ENCODE data around the gene CRTC1.
"Not testable (repeated sequence)": the region's sequence is repeated elsewhere in the genome, so short reads cannot be mapped to it uniquely, and the experiment has no call there.

CRTC1 gene

GRCh38 chr19:18809149-18809868 lies 125.8 kb downstream of the CRTC1 start:
- in situ Hi-C loops (cut with MboI; ENCODE audit: low pct_unique_long_range_greater_than_20kb, low sequenced_read_pairs, unreplicated experiment) = no loop called here
- TF ChIP-seq CTCF (IDR thresholded peaks at IDR 0.05; ENCODE audit: extremely low read depth, insufficient read depth, missing control alignments) = no peak
- no peak for DNase-seq (ENCODE audit: low spot score)

- in situ Hi-C loops (cut with MboI; ENCODE audit: low pct_unique_long_range_greater_than_20kb, low sequenced_read_pairs, unreplicated experiment); DNase-seq (ENCODE audit: low spot score): not testable (repeated sequence)
These were observed 128.2 kb downstream of the CRTC1 start for GRCh38 chr19:18811638-18812037.

- in situ Hi-C loops (cut with MboI; ENCODE audit: low pct_unique_long_range_greater_than_20kb, low sequenced_read_pairs, unreplicated experiment) = no loop called here
- no peak for TF ChIP-seq CTCF (IDR thresholded peaks at IDR 0.05; ENCODE audit: extremely low read depth, insufficient read depth, missing control alignments)
These were observed 130.6 kb downstream of the CRTC1 start for GRCh38 chr19:18814063-18814462.

GRCh38 chr19:18815673-18816072 lies 132.2 kb downstream of the CRTC1 start:
- in situ Hi-C loops (cut with MboI; ENCODE audit: low pct_unique_long_range_greater_than_20kb, low sequenced_read_pairs, unreplicated experiment) = no loop called here
- no peak for TF ChIP-seq CTCF (IDR thresholded peaks at IDR 0.05; ENCODE audit: extremely low read depth, insufficient read depth, missing control alignments)
- DNase-seq (ENCODE audit: low spot score) = no peak

More at GRCh38 chr19:18814063-18814462, 130.6 kb downstream of the CRTC1 start:
- no peak for DNase-seq (ENCODE audit: low spot score)

GRCh38 chr19:18816645-18817044 lies 133.2 kb downstream of the CRTC1 start:
- in situ Hi-C loops (cut with MboI; ENCODE audit: low pct_unique_long_range_greater_than_20kb, low sequenced_read_pairs, unreplicated experiment); DNase-seq (ENCODE audit: low spot score): not testable (repeated sequence)

GRCh38 chr19:18817574-18817973 lies 134.1 kb downstream of the CRTC1 start:
- TF ChIP-seq CTCF (IDR thresholded peaks at IDR 0.05; ENCODE audit: extremely low read depth, insufficient read depth, missing control alignments) = no peak
- in situ Hi-C loops (cut with MboI; ENCODE audit: low pct_unique_long_range_greater_than_20kb, low sequenced_read_pairs, unreplicated experiment) = no loop called here
- DNase-seq (ENCODE audit: low spot score) = no peak

- no peak for TF ChIP-seq CTCF (IDR thresholded peaks at IDR 0.05; ENCODE audit: extremely low read depth, insufficient read depth, missing control alignments)
- no peak for DNase-seq (ENCODE audit: low spot score)
- in situ Hi-C loops (cut with MboI; ENCODE audit: low pct_unique_long_range_greater_than_20kb, low sequenced_read_pairs, unreplicated experiment) = no loop called here
These were observed 145.3 kb downstream of the CRTC1 start for GRCh38 chr19:18828786-18829185.

GRCh38 chr19:18830488-18830887 lies 147.0 kb downstream of the CRTC1 start:
- TF ChIP-seq CTCF (IDR thresholded peaks at IDR 0.05; ENCODE audit: extremely low read depth, insufficient read depth, missing control alignments) = no peak
- no peak for DNase-seq (ENCODE audit: low spot score)
- in situ Hi-C loops (cut with MboI; ENCODE audit: low pct_unique_long_range_greater_than_20kb, low sequenced_read_pairs, unreplicated experiment) = no loop called here
